ENCODE results near the gene RAD51B.

Gene RAD51B

DNA sequence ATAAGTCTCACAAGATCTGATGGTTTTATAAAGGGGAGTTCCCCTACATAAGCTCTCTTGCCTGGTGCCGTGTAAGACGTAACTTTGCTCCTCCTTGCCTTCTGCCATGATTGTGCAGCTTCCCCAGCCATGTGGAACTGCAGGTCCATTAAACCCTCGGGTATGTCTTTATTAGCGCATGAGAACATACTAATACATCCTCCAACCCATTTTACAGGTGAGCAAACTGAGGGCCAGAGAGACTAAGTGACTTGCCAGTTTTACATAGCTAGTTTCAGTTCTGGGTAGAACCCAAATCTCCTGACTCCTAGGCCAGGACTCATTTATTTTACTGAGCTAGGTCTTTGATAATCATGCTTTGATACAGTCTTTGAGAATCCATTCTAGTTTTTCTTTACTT, 406.9 kb downstream of the RAD51B start:
- DNase-seq (ENCODE audit: low read depth), result no peak
- no peak overlapping the region for H3K4me3 ChIP-seq (ENCODE audit: low read depth, low read length)
- TF ChIP-seq, protein P1, sequence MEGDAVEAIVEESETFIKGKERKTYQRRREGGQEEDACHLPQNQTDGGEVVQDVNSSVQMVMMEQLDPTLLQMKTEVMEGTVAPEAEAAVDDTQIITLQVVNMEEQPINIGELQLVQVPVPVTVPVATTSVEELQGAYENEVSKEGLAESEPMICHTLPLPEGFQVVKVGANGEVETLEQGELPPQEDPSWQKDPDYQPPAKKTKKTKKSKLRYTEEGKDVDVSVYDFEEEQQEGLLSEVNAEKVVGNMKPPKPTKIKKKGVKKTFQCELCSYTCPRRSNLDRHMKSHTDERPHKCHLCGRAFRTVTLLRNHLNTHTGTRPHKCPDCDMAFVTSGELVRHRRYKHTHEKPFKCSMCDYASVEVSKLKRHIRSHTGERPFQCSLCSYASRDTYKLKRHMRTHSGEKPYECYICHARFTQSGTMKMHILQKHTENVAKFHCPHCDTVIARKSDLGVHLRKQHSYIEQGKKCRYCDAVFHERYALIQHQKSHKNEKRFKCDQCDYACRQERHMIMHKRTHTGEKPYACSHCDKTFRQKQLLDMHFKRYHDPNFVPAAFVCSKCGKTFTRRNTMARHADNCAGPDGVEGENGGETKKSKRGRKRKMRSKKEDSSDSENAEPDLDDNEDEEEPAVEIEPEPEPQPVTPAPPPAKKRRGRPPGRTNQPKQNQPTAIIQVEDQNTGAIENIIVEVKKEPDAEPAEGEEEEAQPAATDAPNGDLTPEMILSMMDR (IDR thresholded peaks at IDR 0.05; ENCODE audit: insufficient read depth, low read depth, low read length, missing control alignments), result no peak

DNA sequence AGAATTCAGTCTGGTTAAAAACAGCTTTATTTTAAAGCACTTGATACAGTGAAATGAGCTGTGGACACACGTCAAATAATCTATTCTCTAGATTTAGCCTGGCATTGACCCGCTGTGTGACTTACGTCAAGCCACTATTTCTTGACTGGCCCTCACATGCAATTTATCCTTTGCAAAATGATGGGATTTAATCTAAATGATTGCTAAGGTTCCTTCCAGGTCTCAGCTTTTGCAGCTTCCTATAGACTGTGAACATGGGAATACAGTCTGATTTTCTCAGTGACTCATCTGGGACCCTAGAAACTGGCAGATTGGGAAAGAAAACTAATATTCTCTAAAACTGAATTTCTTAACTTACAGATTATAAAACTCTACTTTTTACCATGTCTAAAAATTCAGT, 409.1 kb downstream of the RAD51B start:
- TF ChIP-seq, protein P1 (IDR thresholded peaks at IDR 0.05; ENCODE audit: insufficient read depth, low read depth, low read length, missing control alignments), result no peak

DNA sequence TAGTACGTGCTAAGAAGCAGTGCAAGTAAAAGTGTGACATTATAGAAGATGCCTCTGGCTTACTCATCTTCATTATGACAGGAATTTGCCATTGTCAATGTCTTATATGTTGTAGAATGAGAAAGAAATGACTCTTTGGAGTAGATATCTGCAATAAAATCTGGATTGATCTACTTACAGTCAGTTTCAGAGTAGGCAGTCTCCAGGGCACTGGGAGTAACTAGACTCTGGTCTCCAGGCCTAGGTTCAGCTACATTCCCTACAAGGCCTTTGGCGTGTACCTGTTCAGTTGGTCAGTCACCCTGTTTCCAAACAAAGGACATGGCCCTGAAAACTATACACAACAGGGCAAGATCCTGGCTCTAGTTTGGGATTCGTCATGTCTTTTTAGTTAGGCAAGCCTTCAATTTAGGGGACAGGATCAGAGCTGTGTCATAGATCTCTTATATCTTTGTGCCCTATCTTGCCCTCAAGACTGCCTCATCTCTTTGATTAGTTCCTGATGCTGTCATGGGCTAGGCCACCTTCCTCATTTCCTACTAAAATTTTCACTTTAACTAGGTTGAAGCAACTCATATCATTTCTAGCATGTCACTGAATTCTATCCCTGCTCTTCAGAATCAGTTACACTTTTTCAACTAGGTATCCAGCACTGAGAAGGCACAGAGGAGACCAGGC, 410.0 kb downstream of the RAD51B start:
- no peak overlapping the region for H3K4me3 ChIP-seq (ENCODE audit: low read depth, low read length)
- no peak for DNase-seq (ENCODE audit: low read depth)
- TF ChIP-seq, protein P1 (IDR thresholded peaks at IDR 0.05; ENCODE audit: insufficient read depth, low read depth, low read length, missing control alignments), result no peak

More for the DNA sequence above, 409.1 kb downstream of the RAD51B start:
- H3K4me3 ChIP-seq (ENCODE audit: low read depth, low read length), result no peak overlapping the region
- DNase-seq (ENCODE audit: low read depth), result no peak

DNA sequence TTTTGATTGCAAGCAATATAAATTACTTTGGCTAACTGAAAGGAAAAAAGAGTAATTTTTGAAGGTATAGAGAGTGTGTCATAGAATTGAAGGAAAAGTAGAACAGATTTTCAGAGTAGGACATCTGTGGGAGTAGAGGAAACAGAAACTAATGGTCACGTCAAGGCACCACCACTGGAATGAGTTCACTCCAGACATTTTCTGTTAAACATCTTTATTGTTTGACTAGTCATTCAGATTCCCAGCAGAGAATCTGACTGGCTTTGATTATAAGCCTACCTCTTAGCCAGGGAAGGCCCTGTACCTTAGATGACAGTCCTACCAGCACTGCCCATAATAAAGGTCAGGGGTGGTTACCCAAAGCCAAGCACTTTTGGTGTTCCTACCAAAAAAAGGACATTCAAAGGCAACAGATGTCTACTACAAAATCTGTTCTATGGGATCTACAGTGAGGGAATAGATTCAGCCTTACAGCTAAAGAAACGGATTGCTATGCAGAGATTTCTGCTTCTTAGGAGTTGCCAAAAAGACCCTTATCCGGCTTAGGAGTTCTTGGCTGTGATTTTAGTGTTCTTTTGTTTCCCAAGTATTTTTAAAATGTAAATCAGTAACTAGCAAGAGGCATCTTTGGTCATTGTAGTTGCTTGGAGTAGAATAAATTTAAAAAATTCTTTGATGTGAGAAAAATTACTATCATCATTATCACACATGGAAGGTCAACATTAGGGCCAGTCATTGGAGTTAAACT, 410.8 kb downstream of the RAD51B start:
- DNase-seq (ENCODE audit: low read depth), result no peak
- TF ChIP-seq, protein P1 (IDR thresholded peaks at IDR 0.05; ENCODE audit: insufficient read depth, low read depth, low read length, missing control alignments), result no peak

DNA sequence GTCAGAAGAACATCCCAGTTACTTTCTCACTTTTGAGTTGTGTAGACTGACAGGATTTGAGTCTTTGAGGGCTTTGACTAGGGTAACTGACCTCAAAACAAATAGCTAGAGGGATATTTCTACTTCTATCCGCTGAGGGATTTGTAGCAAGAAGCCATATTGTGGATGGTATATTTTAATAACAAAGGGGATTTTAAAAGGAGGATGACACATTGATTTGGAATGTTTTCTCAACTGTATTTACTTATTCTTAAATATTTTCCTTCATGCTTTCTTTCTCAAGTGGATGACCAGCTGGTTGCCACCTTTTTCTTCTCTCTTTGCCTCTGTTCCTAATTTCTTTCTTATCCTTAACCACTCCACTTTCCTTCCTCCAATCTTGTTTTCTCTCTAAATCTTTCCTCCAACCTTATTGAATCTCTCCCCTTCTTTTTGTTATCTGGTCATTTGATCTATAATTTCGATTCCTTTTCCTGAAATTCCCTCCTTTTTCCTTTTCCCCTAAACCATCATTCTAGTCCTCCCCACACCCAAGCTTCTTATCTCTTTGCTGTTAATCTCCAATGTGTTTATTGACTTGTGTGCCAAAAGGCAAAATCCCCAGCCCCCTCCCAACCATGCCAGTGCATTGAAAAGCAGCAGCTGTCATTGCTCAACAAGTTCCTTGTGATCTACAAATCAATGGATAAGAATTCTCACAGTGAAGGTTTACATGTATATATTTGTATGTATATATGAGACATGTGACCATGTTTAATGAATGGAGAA, 411.6 kb downstream of the RAD51B start:
- H3K4me3 ChIP-seq (ENCODE audit: low read depth, low read length), result no peak overlapping the region
- TF ChIP-seq, protein P1 (IDR thresholded peaks at IDR 0.05; ENCODE audit: insufficient read depth, low read depth, low read length, missing control alignments), result no peak

More for the DNA sequence above, 410.8 kb downstream of the RAD51B start:
- no peak overlapping the region for H3K4me3 ChIP-seq (ENCODE audit: low read depth, low read length)

DNA sequence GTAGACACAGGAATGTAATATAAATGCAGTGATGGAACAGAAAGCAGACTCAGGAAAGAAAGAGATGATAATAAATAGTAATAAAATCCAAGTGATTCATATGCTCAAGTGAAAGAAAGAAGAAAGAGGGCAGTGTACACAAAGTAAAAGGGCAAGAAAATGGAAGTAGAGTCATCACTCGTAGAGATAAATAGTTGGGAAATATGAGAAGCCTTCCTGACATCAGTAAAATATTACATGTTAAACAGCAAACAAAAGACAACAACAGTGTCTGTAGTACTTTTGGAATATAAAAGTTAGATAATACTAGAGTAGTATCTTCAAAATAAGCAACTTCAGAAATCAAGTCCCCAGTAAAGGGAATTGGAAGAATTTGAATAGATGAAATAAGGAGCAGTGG, 412.3 kb downstream of the RAD51B start:
- H3K4me3 ChIP-seq (ENCODE audit: low read depth, low read length), result no peak overlapping the region
- TF ChIP-seq, protein P1 (IDR thresholded peaks at IDR 0.05; ENCODE audit: insufficient read depth, low read depth, low read length, missing control alignments), result no peak
- DNase-seq (ENCODE audit: low read depth), result no peak

More for the DNA sequence above, 411.6 kb downstream of the RAD51B start:
- no peak for DNase-seq (ENCODE audit: low read depth)

Measured in GM12865 (cell line).